Ishikawa (cell line): ENCODE measurements around the gene SNN.

Experiments used
- CEBPB ChIP-seq: IDR thresholded peaks from 2 replicates; pipeline ENCODE4 v1.6.1; 2012
- EGR1 ChIP-seq: IDR thresholded peaks from 2 replicates; pipeline ENCODE4 v1.6.1; 2012
- EP300 ChIP-seq: IDR thresholded peaks from 2 replicates; pipeline ENCODE4 v1.6.1; 2012; ENCODE audit warnings: borderline replicate concordance
- FOXM1 ChIP-seq: IDR thresholded peaks from 2 replicates; pipeline ENCODE4 v1.6.1; 2012; ENCODE audit warnings: low read depth, borderline replicate concordance
- NFIC ChIP-seq: IDR thresholded peaks from 2 replicates; pipeline ENCODE4 v1.6.1; 2012
- RAD21 ChIP-seq: IDR thresholded peaks from 2 replicates; pipeline ENCODE4 v1.6.1; 2012; ENCODE audit warnings: low read depth
- TAF1 ChIP-seq: IDR thresholded peaks from 2 replicates; pipeline ENCODE4 v1.6.1; 2012; ENCODE audit warnings: low read depth, mild to moderate bottlenecking
- TCF12 ChIP-seq: IDR thresholded peaks from 2 replicates; pipeline ENCODE4 v1.6.1; 2012; ENCODE audit warnings: low read depth
- TEAD4 ChIP-seq: IDR thresholded peaks from 2 replicates; pipeline ENCODE4 v1.6.1; 2012
- YY1 ChIP-seq: IDR thresholded peaks from 2 replicates; pipeline ENCODE4 v1.6.1; 2012; ENCODE audit warnings: low read depth
- ZBTB7A ChIP-seq: IDR thresholded peaks from 2 replicates; pipeline ENCODE4 v1.6.1; 2012; ENCODE audit warnings: low read depth
- TF ChIP-seq, protein P1 (sequence below): IDR thresholded peaks from 2 replicates; pipeline ENCODE4 v1.6.1; 2012
- TF ChIP-seq, protein P2 (sequence below): IDR thresholded peaks from 2 replicates; pipeline ENCODE4 v1.6.1; 2012
- TF ChIP-seq, protein P3 (sequence below): IDR thresholded peaks from 2 replicates; pipeline ENCODE4 v1.6.1; 2012; ENCODE audit warnings: low read depth, mild to moderate bottlenecking

DNA sequence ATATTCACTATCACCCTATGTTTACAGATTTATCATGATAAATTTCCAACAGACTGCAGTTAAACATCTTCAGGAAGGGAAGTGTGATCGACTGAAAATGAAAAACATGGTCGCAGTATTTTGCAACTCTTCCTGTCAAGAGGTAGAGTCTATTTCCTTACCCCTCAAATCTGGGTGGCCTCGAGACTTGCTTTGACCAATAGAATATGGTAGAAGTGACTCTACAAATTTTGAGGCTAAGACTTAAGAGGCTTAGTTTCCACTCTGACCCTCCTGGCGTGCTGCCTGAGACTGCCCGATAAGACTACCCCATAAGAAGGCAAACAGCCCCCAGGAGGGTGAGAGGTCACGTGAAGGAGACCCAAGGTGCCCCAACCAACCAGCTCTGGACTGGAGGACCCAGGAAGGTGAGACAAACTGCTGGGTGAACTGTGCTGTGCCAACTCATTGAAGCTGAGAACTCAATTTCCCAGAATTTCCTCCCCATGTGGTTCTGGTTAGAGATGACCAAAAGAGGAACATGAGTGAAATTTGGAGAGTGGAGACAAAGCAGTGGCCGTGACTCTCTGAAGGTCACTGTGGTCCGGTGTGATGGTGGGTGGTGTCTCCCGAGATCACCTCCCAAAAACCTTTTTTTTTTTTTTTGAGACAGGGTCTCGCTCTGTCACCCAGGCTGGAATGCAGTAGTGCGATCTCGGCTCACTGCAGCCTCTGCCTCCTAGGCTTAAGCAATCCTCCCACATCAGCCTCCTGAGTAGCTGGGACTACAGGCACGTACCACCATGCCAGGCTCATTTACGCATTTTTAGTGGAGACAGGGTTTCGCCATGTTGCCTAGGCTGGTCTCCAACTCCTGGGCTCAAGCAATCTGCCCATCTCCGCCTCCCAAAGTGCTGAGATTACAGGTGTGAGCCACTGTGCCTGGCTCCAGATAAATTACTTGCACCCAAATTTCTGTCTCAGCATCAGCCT lies 43.3 kb upstream of the SNN start:
- no peak for TF ChIP-seq ZBTB7A
- no peak for TF ChIP-seq TEAD4
- TF ChIP-seq CEBPB: no peak
- TF ChIP-seq, protein P1, sequence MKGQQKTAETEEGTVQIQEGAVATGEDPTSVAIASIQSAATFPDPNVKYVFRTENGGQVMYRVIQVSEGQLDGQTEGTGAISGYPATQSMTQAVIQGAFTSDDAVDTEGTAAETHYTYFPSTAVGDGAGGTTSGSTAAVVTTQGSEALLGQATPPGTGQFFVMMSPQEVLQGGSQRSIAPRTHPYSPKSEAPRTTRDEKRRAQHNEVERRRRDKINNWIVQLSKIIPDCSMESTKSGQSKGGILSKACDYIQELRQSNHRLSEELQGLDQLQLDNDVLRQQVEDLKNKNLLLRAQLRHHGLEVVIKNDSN: no peak
- TF ChIP-seq YY1: no peak
- no peak for TF ChIP-seq EGR1
- TF ChIP-seq, protein P2, sequence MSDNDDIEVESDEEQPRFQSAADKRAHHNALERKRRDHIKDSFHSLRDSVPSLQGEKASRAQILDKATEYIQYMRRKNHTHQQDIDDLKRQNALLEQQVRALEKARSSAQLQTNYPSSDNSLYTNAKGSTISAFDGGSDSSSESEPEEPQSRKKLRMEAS: no peak
- no peak for TF ChIP-seq RAD21
- TF ChIP-seq EP300: no peak
- TF ChIP-seq, protein P3, sequence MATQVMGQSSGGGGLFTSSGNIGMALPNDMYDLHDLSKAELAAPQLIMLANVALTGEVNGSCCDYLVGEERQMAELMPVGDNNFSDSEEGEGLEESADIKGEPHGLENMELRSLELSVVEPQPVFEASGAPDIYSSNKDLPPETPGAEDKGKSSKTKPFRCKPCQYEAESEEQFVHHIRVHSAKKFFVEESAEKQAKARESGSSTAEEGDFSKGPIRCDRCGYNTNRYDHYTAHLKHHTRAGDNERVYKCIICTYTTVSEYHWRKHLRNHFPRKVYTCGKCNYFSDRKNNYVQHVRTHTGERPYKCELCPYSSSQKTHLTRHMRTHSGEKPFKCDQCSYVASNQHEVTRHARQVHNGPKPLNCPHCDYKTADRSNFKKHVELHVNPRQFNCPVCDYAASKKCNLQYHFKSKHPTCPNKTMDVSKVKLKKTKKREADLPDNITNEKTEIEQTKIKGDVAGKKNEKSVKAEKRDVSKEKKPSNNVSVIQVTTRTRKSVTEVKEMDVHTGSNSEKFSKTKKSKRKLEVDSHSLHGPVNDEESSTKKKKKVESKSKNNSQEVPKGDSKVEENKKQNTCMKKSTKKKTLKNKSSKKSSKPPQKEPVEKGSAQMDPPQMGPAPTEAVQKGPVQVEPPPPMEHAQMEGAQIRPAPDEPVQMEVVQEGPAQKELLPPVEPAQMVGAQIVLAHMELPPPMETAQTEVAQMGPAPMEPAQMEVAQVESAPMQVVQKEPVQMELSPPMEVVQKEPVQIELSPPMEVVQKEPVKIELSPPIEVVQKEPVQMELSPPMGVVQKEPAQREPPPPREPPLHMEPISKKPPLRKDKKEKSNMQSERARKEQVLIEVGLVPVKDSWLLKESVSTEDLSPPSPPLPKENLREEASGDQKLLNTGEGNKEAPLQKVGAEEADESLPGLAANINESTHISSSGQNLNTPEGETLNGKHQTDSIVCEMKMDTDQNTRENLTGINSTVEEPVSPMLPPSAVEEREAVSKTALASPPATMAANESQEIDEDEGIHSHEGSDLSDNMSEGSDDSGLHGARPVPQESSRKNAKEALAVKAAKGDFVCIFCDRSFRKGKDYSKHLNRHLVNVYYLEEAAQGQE: no peak
- TF ChIP-seq TAF1: no peak
- TF ChIP-seq FOXM1: no peak
- TF ChIP-seq TCF12: no peak
- TF ChIP-seq NFIC: no peak
